Immature natural killer cell (primary cell): ENCODE measurements around the gene SDHAF2. TPM values are rescaled to one million over a fixed set of nuclear protein-coding genes. Genes with fewer than 3 reads are reported as not detected.
"Not testable (repeated sequence)": the region's sequence is repeated elsewhere in the genome, so short reads cannot be mapped to it uniquely, and the experiment has no call there.

ENCODE experiments used
- DNase-seq, 3 donors: peaks; one replicate each; pipeline ENCODE4 v3.0.0; 2022; ENCODE audit warnings: mixed read lengths in 1 of 3
- H3K27ac Mint-ChIP-seq, 6 donors: one replicate each; pipeline ENCODE4 v1.8.0; 2020; ENCODE audit warnings: mixed read lengths in 6 of 6, mild to moderate bottlenecking in 5 of 6, inconsistent platforms in 4 of 6, moderate library complexity in 3 of 6
- H3K27me3 Mint-ChIP-seq, 3 donors: one replicate each; pipeline ENCODE4 v1.8.0; 2020 to 2021; ENCODE audit warnings: low read depth in 3 of 3, mild to moderate bottlenecking in 3 of 3, mixed read lengths in 3 of 3, moderate library complexity in 3 of 3, inconsistent platforms in 1 of 3
- H3K36me3 Mint-ChIP-seq, 3 donors: one replicate each; pipeline ENCODE4 v1.8.0; 2020; ENCODE audit warnings: mixed read lengths in 3 of 3, inconsistent platforms in 2 of 3, mild to moderate bottlenecking in 2 of 3
- H3K4me1 Mint-ChIP-seq, 2 donors: one replicate each; pipeline ENCODE4 v1.8.0; 2020; ENCODE audit warnings: inconsistent platforms in 2 of 2, mild to moderate bottlenecking in 2 of 2, mixed read lengths in 2 of 2, moderate library complexity in 1 of 2
- H3K4me3 Mint-ChIP-seq, 5 donors: one replicate each; pipeline ENCODE4 v1.8.0; 2020; ENCODE audit warnings: mild to moderate bottlenecking in 5 of 5, mixed read lengths in 5 of 5, inconsistent platforms in 3 of 5, moderate library complexity in 3 of 5
- H3K9me3 Mint-ChIP-seq, 6 donors: one replicate each; pipeline ENCODE4 v1.8.0; 2020; ENCODE audit warnings: mild to moderate bottlenecking in 6 of 6, mixed read lengths in 6 of 6, inconsistent platforms in 4 of 6, moderate library complexity in 3 of 6
- polyA plus RNA-seq, 3 donors: library from polyadenylated mRNA; unstranded; fragments of 300-500 nt; fragmentation: Illumina TruSeq; gene quantifications; one replicate each; pipeline ENCODE4 v1.2.3, GENCODE V29; 2021

SDHAF2 gene
- polyA plus RNA-seq, 3 donors from 2014 or later = 93.7 to 129 (median 118) TPM

GRCh38 chr11:61406991-61407728 lies 22.8 kb upstream of the SDHAF2 start:
- DNase-seq = no peak
- peaks cover 0 to 4% (median 2%) of the 10 kb centered on the region in 3 donors for H3K27me3 Mint-ChIP-seq
- H3K27ac Mint-ChIP-seq = peak overlapping the region in 4 of 6 donors; percentile 35 to 53 (median 46)
- H3K9me3 Mint-ChIP-seq = no peaks in the 10 kb centered on the region
- H3K36me3 Mint-ChIP-seq = peaks cover 4 to 36% (median 27%) of the 10 kb centered on the region in 3 donors
- H3K4me1 Mint-ChIP-seq = peaks cover 0 to 9% of the 10 kb centered on the region in 2 donors
- no peak overlapping the region for H3K4me3 Mint-ChIP-seq

DNA sequence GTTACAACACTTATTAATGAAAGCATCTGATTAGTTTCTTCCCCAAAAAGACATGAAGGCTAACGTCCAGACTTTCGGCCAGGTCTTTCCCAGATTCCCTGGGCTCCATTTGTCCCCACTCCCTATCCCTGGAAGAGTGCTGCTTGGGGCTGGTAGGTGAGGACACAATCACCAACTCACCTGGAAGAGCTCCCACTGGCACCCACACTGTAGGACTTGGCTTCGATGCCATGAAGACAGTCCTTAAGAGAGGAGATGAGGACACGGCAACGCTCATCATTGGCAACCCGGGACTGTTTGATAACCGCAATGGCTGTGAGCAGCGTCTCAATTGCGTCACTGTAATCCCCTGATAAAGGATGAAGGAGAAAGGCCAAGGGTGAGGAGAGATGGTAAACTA lies 18.3 kb upstream of the SDHAF2 start:
- H3K36me3 Mint-ChIP-seq = peaks cover 8 to 45% (median 40%) of the 10 kb centered on the region in 3 donors
- H3K9me3 Mint-ChIP-seq = no peaks in the 10 kb centered on the region
- no peak for DNase-seq
- H3K27me3 Mint-ChIP-seq = peaks cover 0 to 2% (median 0%) of the 10 kb centered on the region in 3 donors
- no peak overlapping the region for H3K27ac Mint-ChIP-seq
- peaks cover 0 to 6% of the 10 kb centered on the region in 2 donors for H3K4me1 Mint-ChIP-seq
- H3K4me3 Mint-ChIP-seq = no peak overlapping the region

- peak overlapping the region in 3 of 6 donors; percentile 22 to 54 (median 23) for H3K27ac Mint-ChIP-seq
- DNase-seq = no peak
- H3K27me3 Mint-ChIP-seq = no peaks in the 10 kb centered on the region
- peaks cover 8 to 54% (median 33%) of the 10 kb centered on the region in 3 donors for H3K36me3 Mint-ChIP-seq
- H3K9me3 Mint-ChIP-seq = no peaks in the 10 kb centered on the region
- H3K4me3 Mint-ChIP-seq = no peak overlapping the region
- H3K4me1 Mint-ChIP-seq = peaks cover 9 to 25% of the 10 kb centered on the region in 2 donors
Measured at GRCh38 chr11:61413496-61413895, 16.4 kb upstream of the SDHAF2 start.

DNA sequence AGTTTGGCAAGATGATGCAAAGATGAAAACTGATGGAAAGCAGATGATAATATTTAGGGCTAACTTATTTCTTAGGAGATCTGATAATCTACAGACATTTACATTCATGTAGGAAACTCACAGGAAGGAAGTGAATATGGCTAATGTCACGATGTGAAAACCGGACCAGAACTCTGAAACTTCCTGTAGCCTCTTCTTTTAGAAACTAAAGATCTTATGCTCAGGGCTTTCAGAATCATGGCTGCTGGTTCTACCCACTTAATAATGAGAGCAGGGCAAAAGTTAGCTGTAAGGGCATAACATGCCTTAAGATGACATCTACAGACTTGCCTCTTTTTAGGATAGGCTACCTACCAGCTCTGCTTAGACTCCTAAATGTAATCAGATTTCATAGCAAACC lies 15.4 kb upstream of the SDHAF2 start:
- Mint-ChIP-seq H3K27me3 (no peaks in the 10 kb centered on the region), H3K4me1 (peaks cover 9 to 25% of the 10 kb centered on the region in 2 donors), H3K27ac (peak overlapping the region in 4 of 6 donors; percentile 12 to 83 (median 50)), H3K4me3 (no peak overlapping the region), H3K36me3 (peaks cover 9 to 55% (median 31%) of the 10 kb centered on the region in 3 donors), H3K9me3 (no peaks in the 10 kb centered on the region)
- DNase-seq = no peak

GRCh38 chr11:61415381-61415780 lies 14.5 kb upstream of the SDHAF2 start:
- no peak overlapping the region for H3K27ac Mint-ChIP-seq
- peaks cover 9 to 31% of the 10 kb centered on the region in 2 donors for H3K4me1 Mint-ChIP-seq
- no peaks in the 10 kb centered on the region for H3K27me3 Mint-ChIP-seq
- no peak overlapping the region for H3K4me3 Mint-ChIP-seq
- H3K9me3 Mint-ChIP-seq = no peaks in the 10 kb centered on the region
- peaks cover 12 to 62% (median 34%) of the 10 kb centered on the region in 3 donors for H3K36me3 Mint-ChIP-seq
- DNase-seq = no peak

- DNase-seq = no peak
- Mint-ChIP-seq H3K9me3 (no peaks in the 10 kb centered on the region), H3K4me1 (peaks cover 17 to 47% of the 10 kb centered on the region in 2 donors), H3K36me3 (peaks cover 15 to 65% (median 32%) of the 10 kb centered on the region in 3 donors), H3K4me3 (no peak overlapping the region), H3K27ac (peak overlapping the region in 4 of 6 donors; percentile 2 to 66 (median 52)), H3K27me3 (no peaks in the 10 kb centered on the region)
Measured at GRCh38 chr11:61416941-61417340, 13.0 kb upstream of the SDHAF2 start.

GRCh38 chr11:61417670-61418069 lies 12.3 kb upstream of the SDHAF2 start:
- DNase-seq = no peak
- Mint-ChIP-seq H3K27ac (peak overlapping the region in 4 of 6 donors; percentile 9 to 74 (median 52)), H3K36me3 (peaks cover 15 to 64% (median 32%) of the 10 kb centered on the region in 3 donors), H3K27me3 (no peaks in the 10 kb centered on the region), H3K4me1 (peaks cover 22 to 54% of the 10 kb centered on the region in 2 donors), H3K4me3 (no peak overlapping the region), H3K9me3 (no peaks in the 10 kb centered on the region)

DNA sequence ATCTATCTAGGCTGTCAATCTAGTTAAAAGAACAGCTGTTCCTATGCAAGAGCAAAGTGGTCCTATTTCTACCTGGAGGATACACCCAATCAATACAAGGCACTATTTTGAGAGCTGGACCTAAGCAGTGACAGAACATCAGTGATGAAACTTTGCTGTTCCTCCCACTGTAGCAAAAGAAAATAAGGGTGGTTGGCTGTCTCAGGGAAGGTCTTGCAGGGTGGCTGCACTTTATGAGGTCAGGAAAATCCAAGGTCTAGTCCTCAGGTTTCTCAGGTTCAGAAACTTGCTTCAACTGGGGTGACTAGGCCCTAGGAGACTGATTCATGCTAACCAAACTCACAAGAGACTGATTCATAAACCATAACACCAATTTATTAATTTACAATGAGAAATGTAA lies 11.8 kb upstream of the SDHAF2 start:
- Mint-ChIP-seq H3K9me3 (no peaks in the 10 kb centered on the region), H3K4me1 (peaks cover 23 to 56% of the 10 kb centered on the region in 2 donors), H3K27me3 (no peaks in the 10 kb centered on the region), H3K36me3 (peaks cover 15 to 64% (median 32%) of the 10 kb centered on the region in 3 donors), H3K27ac (peak overlapping the region in 2 of 6 donors; percentile 9 to 18), H3K4me3 (no peak overlapping the region)
- DNase-seq = no peak

DNA sequence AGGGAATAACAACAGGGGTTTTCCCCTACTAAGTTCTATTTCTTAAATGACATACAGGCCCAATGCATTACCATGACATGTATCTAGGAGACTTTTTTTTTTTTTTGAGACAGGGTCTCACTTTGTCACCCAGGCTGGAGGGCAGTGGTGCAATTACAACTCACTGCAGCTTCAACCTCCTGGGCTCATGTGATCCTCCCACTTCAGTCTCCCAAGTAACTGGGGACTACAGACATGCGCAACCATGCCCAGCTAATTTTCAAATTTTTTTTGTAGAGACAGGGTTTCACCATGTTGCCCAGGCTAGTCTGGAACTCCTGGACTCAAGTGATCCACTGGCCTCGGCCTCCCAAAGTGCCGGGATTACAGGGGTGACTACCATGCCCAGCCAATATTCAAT lies 7.7 kb upstream of the SDHAF2 start:
- Mint-ChIP-seq H3K27me3 (no peaks in the 10 kb centered on the region), H3K4me1 (peaks cover 35 to 73% of the 10 kb centered on the region in 2 donors), H3K9me3 (no peaks in the 10 kb centered on the region), H3K27ac (peak overlapping the region in 1 of 6 donors; percentile 46), H3K4me3 (no peak overlapping the region), H3K36me3 (peaks cover 16 to 49% (median 30%) of the 10 kb centered on the region in 3 donors)
- DNase-seq = no peak

- Mint-ChIP-seq H3K9me3 (no peaks in the 10 kb centered on the region), H3K4me1 (peaks cover 52 to 73% of the 10 kb centered on the region in 2 donors), H3K27ac (peak overlapping the region in 5 of 6 donors; percentile 33 to 79 (median 48)), H3K36me3 (peaks cover 19 to 34% (median 32%) of the 10 kb centered on the region in 3 donors), H3K27me3 (peaks cover 6 to 13% (median 11%) of the 10 kb centered on the region in 3 donors), H3K4me3 (peak overlapping the region in 1 of 5 donors; percentile 29)
- no peak for DNase-seq
Measured at GRCh38 chr11:61425367-61426131, 4.4 kb upstream of the SDHAF2 start.

- H3K4me3 Mint-ChIP-seq = peak overlapping the region; percentile 92 to 100 (median 97)
- DNase-seq = peak; percentile 83 to 84 (median 83)
- H3K4me1 Mint-ChIP-seq = peaks cover 58 to 75% of the 10 kb centered on the region in 2 donors
- no peaks in the 10 kb centered on the region for H3K9me3 Mint-ChIP-seq
- H3K27ac Mint-ChIP-seq = peak overlapping the region; percentile 98 to 100 (median 99)
- H3K36me3 Mint-ChIP-seq = peaks cover 10 to 23% (median 19%) of the 10 kb centered on the region in 3 donors
- peaks cover 8 to 16% (median 15%) of the 10 kb centered on the region in 3 donors for H3K27me3 Mint-ChIP-seq
Measured at GRCh38 chr11:61429346-61429690, 606 bp upstream of the SDHAF2 start.

GRCh38 chr11:61430839-61431238 lies 915 bp downstream of the SDHAF2 start:
- Mint-ChIP-seq H3K4me1 (peaks cover 60 to 76% of the 10 kb centered on the region in 2 donors), H3K36me3 (peaks cover 8 to 18% (median 13%) of the 10 kb centered on the region in 3 donors), H3K27me3 (peaks cover 8 to 16% (median 15%) of the 10 kb centered on the region in 3 donors), H3K4me3 (peak overlapping the region; percentile 92 to 100 (median 97)), H3K27ac (peak overlapping the region; percentile 98 to 100 (median 99))
- H3K9me3 Mint-ChIP-seq, DNase-seq: not testable (repeated sequence)

GRCh38 chr11:61437496-61437895 lies 7.6 kb downstream of the SDHAF2 start:
- Mint-ChIP-seq H3K4me3 (no peak overlapping the region), H3K27ac (no peak overlapping the region), H3K36me3 (peaks cover 14 to 29% (median 26%) of the 10 kb centered on the region in 3 donors), H3K27me3 (peaks cover 0 to 2% (median under 1%) of the 10 kb centered on the region in 3 donors), H3K9me3 (no peaks in the 10 kb centered on the region), H3K4me1 (peaks cover 31 to 60% of the 10 kb centered on the region in 2 donors)
- no peak for DNase-seq

DNA sequence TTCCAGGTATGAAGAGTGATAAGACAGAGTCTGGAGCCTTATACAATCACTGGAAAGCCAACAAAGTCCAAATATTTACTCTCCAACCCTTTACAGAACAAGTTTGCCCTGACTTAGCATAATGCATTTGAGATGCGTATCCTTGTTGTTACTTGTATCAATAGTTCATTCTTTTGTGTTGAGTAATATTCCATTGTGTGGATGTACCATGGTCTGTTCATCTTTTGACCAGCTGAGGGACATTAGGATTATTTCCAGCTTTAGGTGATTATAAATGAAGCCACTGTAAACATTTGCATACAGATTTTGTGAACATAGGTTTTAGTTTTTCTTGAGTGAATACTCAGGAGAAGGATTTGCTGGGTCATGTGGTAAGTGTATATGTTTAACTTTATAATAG lies 9.7 kb downstream of the SDHAF2 start:
- peaks cover 18 to 35% (median 30%) of the 10 kb centered on the region in 3 donors for H3K36me3 Mint-ChIP-seq
- no peak for DNase-seq
- H3K4me3 Mint-ChIP-seq = no peak overlapping the region
- peaks cover 0 to 2% (median 0%) of the 10 kb centered on the region in 3 donors for H3K27me3 Mint-ChIP-seq
- H3K4me1 Mint-ChIP-seq = peaks cover 25 to 54% of the 10 kb centered on the region in 2 donors
- H3K9me3 Mint-ChIP-seq = no peaks in the 10 kb centered on the region
- H3K27ac Mint-ChIP-seq = no peak overlapping the region
